ENCODE data around the gene XRCC4. TPM values are rescaled to one million over a fixed set of nuclear protein-coding genes. Genes with fewer than 3 reads are reported as not detected.

Gene XRCC4
- total RNA-seq, 1 experiment from 2014 or later: 15.6 TPM

DNA sequence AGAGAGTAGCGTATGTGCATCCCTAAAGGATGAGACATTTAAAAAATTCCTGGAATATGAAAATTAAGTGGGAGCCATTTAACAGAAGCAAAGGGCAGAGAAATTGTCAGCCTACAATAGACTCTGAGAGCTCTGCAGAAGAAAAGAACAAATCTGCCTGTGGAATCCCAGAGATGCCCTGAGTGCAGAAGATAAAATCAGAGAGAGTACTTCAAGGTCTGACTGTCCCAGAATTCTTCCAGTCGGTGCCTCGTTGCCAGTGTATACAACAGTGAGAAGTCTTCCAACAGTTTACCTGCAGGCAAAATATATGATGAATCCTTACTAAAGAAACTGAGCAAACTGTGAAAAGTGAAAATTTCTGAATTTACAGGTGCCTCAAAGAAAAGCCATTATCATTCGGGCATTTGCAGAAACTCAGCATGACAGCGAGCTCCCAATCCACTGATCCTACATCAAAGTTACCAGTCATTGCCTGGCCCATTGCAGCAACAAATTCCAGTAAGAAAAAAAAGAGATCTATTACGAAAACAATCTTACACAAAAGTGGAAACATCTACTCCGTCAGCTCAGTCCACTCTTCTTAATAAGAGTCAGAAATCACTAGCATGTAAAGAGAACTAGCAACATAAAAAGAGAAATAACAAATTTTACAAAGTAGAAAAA, 301.4 kb downstream of the XRCC4 start:
- no peak for DNase-seq (ENCODE audit: low read depth)
- in situ Hi-C loops (cut with HindIII; ENCODE audit: low pct_unique_long_range_greater_than_20kb, low sequenced_read_pairs): no loop called here

DNA sequence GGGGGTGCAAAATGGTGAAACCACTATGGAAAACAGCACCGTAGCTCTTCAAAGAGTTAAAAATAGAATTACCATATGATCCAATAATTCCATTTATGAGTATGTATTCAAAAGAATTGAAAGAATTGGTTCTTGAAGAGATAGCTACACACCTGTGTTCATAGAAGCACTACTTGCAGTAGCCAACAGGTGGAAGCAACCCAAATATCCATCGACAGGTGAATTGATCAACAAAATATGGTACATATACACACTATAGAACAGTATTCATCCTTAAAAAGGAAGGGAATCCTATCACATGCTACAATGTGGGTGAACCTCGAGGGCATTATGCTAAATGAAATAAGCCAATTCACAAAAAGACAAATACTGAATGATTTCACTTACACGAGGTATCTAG, 308.5 kb downstream of the XRCC4 start:
- no peak for DNase-seq (ENCODE audit: low read depth)
- in situ Hi-C loops (cut with HindIII; ENCODE audit: low pct_unique_long_range_greater_than_20kb, low sequenced_read_pairs): no loop called here

- in situ Hi-C loops (cut with HindIII; ENCODE audit: low pct_unique_long_range_greater_than_20kb, low sequenced_read_pairs): no loop called here
- no peak for DNase-seq (ENCODE audit: low read depth)
Observed at GRCh38 chr5:83387041-83387440, 309.7 kb downstream of the XRCC4 start.

GRCh38 chr5:83388608-83389007, 311.3 kb downstream of the XRCC4 start:
- in situ Hi-C loops (cut with HindIII; ENCODE audit: low pct_unique_long_range_greater_than_20kb, low sequenced_read_pairs): no loop called here
- no peak for DNase-seq (ENCODE audit: low read depth)

- DNase-seq (ENCODE audit: low read depth): no peak
- in situ Hi-C loops (cut with HindIII; ENCODE audit: low pct_unique_long_range_greater_than_20kb, low sequenced_read_pairs): no loop called here
Observed at GRCh38 chr5:83392766-83393503, 315.6 kb downstream of the XRCC4 start.

DNA sequence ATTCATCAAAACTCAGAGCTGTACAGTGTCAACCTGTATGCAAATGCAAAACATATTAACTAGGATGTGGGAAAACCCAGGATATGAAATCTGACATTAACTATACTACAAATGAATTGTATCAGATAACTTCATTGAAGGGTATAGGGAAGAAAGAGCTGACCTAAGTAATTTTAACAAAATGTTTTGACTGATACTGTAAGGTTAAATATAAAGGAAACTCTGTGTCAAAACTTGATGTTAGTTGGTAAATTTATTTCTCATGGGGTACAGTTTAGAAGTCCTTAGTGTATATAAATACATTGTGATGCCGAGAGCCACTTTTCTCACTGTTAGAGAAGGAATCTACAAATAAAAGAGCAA, 316.1 kb downstream of the XRCC4 start:
- in situ Hi-C loops (cut with HindIII; ENCODE audit: low pct_unique_long_range_greater_than_20kb, low sequenced_read_pairs): no loop called here
- DNase-seq (ENCODE audit: low read depth): no peak

DNA sequence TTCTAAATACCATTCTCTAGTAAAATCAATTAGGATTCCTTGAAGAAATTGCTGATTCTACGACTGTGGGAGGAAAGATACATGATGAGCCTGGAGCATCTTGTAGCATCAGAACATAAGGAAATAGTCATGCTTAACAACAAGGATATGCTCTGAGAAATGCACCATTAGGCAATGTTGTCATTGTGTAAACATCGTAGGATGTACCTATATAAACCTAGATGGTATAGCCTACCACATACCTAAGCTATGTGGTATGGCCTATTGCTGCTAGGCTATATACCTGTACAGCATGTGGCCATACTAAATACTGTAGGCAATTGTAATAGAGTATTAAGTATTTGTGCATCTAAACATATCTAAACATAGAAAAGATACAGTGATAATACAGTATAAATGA, 316.8 kb downstream of the XRCC4 start:
- in situ Hi-C loops (cut with HindIII; ENCODE audit: low pct_unique_long_range_greater_than_20kb, low sequenced_read_pairs): no loop called here
- DNase-seq (ENCODE audit: low read depth): no peak

- in situ Hi-C loops (cut with HindIII; ENCODE audit: low pct_unique_long_range_greater_than_20kb, low sequenced_read_pairs): no loop called here
- DNase-seq (ENCODE audit: low read depth): no peak
Observed at GRCh38 chr5:83396662-83397061, 319.3 kb downstream of the XRCC4 start.

- DNase-seq (ENCODE audit: low read depth): no peak
- in situ Hi-C loops (cut with HindIII; ENCODE audit: low pct_unique_long_range_greater_than_20kb, low sequenced_read_pairs): no loop called here
Observed at GRCh38 chr5:83397658-83398057, 320.3 kb downstream of the XRCC4 start.

DNA sequence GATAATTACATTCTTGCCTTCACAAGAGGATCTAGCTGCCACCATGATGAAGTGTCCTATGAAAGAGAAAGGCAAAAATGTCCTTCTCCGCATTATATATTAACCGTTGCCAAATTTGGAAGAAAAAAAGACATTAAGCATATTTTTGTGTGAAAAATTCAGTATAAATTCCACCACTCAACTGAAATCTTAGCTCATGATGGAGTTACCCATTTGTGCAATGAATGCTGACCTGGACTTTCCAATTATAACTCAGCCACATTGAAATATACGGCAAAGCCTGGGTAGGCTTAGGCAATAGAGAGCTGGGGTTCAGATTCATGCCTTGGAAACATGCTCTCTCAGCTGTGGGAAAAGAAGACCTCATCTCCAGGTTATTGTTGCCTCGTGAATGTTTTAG, 322.9 kb downstream of the XRCC4 start:
- in situ Hi-C loops (cut with HindIII; ENCODE audit: low pct_unique_long_range_greater_than_20kb, low sequenced_read_pairs): no loop called here
- no peak for DNase-seq (ENCODE audit: low read depth)

DNA sequence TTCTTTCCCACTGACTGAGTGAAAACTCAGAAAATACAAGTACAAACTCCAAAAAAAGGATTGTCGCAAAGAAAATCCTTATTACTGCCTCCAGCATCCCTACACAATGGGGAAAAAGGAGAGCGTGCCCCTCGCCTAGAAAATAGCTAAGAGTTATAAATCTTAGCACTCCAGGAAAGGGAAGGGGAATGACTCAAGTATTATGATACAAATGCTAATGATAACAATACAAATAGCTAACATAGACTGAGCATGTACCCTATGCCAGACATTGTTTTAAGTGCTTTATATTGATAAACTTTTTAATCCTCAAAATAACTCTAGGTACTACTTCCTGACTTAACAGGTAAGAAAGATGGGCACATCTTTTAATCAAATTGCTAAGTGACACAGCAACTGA, 323.4 kb downstream of the XRCC4 start:
- no peak for DNase-seq (ENCODE audit: low read depth)
- in situ Hi-C loops (cut with HindIII; ENCODE audit: low pct_unique_long_range_greater_than_20kb, low sequenced_read_pairs): no loop called here

GRCh38 chr5:83401122-83401731, 323.9 kb downstream of the XRCC4 start:
- DNase-seq (ENCODE audit: low read depth): no peak
- in situ Hi-C loops (cut with HindIII; ENCODE audit: low pct_unique_long_range_greater_than_20kb, low sequenced_read_pairs): no loop called here

DNA sequence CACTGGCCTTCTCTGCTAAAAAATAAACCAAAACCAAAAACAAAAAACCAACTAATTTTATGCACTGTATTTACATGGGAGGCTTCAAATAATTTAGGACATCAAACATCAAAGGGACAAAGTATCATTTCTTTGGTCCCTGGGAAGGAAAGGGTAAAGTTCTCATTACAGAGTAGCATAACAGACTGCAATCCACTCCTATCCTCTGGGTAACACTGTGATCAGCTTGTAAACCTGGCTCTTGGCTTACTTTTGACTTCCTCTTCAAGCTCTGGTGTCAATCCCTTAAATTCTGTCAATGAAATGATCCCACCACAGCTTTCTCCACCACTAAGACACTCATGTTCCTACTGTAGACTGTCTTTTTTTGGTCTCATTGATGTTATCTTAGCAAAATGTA, 324.4 kb downstream of the XRCC4 start:
- no peak for DNase-seq (ENCODE audit: low read depth)

More for the DNA sequence above, 324.4 kb downstream of the XRCC4 start:
- in situ Hi-C loops (cut with HindIII; ENCODE audit: low pct_unique_long_range_greater_than_20kb, low sequenced_read_pairs): no loop called here

Other genes with a start within 250 kb of the XRCC4 start
- gene TMEM167A, start 153 bp upstream of the XRCC4 start, total RNA-seq (2014; rRNA removed; shearing (Covaris generic); ENCODE audit: low replicate concordance): 23.5 and 59.0 TPM in 2 replicates

Data from Caki2 (cell line).